ENCODE measurements around the gene TEX54.

TEX54 gene

DNA sequence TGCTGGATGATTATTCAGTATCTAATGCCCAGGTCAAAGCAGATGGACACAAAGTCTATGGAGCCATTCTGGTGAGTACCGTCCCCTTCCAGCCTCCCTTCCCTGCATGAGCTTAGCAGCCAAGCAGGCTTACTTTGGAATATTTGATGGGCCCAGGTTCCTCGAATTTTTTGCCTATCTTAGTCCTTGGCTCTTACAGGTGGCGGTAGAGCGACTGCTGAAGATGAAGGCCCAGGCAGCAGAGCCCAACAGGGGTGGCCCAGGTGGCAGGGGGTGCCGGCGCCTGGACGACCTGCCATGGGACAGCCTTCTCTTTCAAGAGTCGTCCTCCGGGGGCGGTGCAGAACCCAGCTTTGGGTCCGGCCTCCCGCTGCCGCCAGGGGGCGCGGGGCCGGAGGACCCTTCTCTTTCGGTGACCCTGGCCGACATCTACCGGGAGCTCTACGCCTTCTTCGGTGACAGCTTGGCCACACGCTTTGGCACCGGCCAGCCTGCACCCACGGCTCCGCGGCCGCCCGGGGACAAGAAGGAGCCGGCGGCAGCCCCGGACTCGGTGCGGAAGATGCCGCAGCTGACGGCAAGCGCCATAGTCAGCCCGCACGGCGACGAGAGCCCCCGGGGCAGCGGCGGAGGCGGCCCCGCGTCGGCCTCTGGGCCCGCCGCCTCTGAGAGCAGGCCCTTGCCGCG lies 46.2 kb downstream of the TEX54 start:
- peak; percentile 33 for DNase-seq

GRCh38 chr11:62782753-62783152 lies 49.9 kb downstream of the TEX54 start:
- no peak for DNase-seq

Data from cortex of kidney (tissue), 1 donor.